Forelimb muscle (tissue), 1 donor: ENCODE data around the gene BMPR2. TPM values are rescaled to one million over a fixed set of nuclear protein-coding genes. Genes with fewer than 3 reads are reported as not detected.
"Not testable (repeated sequence)": the region's sequence is repeated elsewhere in the genome, so short reads cannot be mapped to it uniquely, and the experiment has no call there.

ENCODE experiments used
- DNase-seq: peaks from one replicate; pipeline ENCODE4 v3.0.0-alpha.2; 2013; ENCODE audit warnings: low read depth
- polyA plus RNA-seq: library from polyadenylated mRNA; unstranded; fragments of 120-200 nt; gene quantifications from one replicate; pipeline ENCODE4 v1.2.1, GENCODE V29; 2013; ENCODE audit not compliant: insufficient read length

BMPR2 gene
- polyA plus RNA-seq, 1 donor, result 30.6 TPM

- DNase-seq, result no peak
These were observed 6.6 kb downstream of the BMPR2 start for GRCh38 chr2:202382684-202383083.

GRCh38 chr2:202386495-202386894, 10.4 kb downstream of the BMPR2 start:
- not testable (repeated sequence) for DNase-seq

GRCh38 chr2:202387608-202388342, 11.6 kb downstream of the BMPR2 start:
- DNase-seq, result no peak

- no peak for DNase-seq
These were observed 24.8 kb downstream of the BMPR2 start for GRCh38 chr2:202400941-202401340.

DNA sequence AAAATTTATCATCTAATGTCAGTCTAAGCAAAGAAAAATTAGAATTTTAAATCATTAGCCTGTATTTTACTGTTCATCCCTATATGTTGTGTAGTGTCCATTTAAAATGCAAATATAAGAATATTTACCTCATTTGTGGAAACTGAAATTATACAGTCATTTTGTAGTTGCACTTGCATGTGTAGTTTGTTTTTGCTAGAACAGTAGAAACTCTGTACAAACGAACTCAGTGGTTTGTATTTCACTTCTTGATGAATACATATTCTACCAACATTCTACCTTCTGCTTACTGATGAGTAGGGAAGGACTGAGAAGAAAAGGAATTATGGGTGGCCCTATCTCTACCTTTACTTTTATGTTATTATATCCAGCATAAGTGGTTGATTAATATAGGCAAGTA, 29.7 kb downstream of the BMPR2 start:
- no peak for DNase-seq

GRCh38 chr2:202406445-202406978, 30.4 kb downstream of the BMPR2 start:
- DNase-seq, result no peak

- DNase-seq, result no peak
These were observed 32.5 kb downstream of the BMPR2 start for GRCh38 chr2:202408546-202409140.

DNA sequence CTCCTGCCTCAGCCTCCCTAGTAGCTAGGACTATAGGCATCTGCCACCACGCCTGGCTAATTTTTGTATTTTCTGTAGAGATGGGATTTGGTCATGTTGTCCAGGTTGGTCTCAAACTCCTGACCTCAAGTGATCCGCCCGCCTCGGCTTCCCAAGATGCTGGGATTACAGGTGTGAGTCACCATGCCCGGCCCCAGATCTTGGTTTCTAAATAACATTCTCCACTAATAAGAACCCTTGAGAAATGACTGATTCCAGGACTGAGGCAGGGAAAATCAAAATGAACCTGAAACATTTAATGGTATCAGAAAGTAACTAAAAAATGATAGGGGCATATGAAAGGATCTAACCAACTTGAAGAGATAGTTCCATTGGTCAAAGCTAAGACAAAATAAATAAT, 34.0 kb downstream of the BMPR2 start:
- DNase-seq, result no peak

DNA sequence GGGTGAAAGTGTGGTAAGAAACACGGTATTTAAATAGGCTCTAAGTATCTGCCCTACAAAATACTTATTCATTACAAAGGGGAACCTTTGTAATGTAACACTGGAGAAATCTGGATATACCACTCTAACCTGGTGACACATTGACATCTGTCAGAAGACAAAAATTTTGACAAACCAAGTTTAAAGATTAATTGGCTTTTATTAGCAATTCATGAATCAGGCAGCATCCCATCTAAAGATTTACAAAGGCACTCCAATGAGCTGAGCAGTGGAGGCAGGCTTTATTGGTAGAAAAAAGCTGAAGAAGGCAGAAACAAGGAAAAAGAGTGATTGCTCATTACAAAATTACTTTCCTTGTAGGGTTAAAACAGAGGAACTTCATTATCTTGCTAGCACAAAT, 35.0 kb downstream of the BMPR2 start:
- no peak for DNase-seq

DNA sequence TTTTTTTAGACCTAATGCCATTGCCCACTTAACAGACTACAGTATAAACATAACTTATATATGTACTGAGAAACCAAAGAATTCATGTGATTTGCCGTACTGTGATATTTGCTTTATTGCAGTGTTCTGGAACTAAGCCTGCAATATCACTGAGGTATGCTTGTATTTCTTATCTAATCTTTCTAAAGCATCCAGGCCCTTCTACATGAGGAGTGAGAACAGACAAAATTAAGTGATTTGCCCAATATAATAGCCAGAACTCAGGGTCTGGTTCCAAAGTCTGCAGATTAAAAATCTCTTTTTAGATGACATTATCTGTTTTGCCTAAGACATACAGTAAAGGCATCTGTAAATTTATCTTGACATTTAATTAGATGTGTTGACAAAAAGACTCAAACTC, 41.9 kb downstream of the BMPR2 start:
- DNase-seq, result no peak

DNA sequence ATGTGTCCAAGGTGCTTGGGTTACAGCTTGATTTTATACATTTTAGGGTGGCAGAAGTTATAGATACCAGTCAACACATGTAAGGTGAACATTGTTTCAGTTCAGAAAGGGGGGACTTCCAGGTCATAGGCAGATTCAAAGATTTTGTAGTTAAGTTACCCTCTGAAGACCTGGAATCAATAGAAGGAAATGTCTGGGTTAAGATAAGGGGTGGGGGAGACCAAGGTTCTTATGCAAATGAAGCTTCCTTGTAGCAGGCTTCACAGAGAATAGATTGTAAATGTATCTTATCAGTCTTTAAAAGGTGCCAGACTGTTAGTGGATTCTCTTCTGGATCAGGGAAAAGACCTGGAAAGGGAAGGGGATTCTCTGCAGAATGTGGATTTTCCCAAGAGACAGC, 42.4 kb downstream of the BMPR2 start:
- no peak for DNase-seq

GRCh38 chr2:202423139-202423538, 47.0 kb downstream of the BMPR2 start:
- DNase-seq, result no peak

DNA sequence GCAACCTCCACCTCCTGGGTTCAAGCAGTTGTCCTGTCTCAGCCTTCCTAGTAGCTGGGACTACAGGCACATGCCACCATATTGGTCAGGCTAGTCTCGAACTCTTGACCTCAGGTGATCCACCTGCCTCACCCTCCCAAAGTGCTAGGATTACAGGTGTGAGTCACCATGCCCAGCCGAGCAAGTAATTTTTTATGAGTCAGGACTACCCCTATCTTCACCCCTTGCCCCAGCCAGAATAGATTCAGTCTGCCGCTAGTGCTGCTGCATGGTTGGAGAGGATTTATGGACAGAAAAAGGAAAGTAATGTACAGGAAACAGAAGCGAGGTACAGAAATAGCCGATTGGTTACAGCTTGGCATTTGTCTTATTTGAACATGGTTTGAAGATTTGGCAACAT, 48.9 kb downstream of the BMPR2 start:
- no peak for DNase-seq

DNA sequence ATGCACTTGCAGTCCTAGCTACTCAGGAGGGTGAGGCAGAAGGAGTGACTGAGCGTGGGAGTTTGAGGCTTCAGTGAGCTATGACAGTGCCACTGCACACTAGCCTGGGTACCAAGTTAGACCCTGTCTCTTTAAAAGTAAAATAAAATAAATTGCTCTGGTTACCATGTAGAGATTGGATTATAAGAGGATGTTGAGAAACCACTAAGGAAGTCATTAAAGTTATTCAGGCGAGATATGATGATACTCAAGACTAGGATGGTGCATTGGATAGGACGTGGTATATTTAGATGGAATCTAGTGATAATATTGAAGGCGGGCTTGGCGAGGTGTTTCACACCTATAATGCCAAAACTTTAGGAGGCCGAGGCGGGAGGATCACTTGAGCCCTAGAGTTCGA, 50.6 kb downstream of the BMPR2 start:
- DNase-seq, result no peak

DNA sequence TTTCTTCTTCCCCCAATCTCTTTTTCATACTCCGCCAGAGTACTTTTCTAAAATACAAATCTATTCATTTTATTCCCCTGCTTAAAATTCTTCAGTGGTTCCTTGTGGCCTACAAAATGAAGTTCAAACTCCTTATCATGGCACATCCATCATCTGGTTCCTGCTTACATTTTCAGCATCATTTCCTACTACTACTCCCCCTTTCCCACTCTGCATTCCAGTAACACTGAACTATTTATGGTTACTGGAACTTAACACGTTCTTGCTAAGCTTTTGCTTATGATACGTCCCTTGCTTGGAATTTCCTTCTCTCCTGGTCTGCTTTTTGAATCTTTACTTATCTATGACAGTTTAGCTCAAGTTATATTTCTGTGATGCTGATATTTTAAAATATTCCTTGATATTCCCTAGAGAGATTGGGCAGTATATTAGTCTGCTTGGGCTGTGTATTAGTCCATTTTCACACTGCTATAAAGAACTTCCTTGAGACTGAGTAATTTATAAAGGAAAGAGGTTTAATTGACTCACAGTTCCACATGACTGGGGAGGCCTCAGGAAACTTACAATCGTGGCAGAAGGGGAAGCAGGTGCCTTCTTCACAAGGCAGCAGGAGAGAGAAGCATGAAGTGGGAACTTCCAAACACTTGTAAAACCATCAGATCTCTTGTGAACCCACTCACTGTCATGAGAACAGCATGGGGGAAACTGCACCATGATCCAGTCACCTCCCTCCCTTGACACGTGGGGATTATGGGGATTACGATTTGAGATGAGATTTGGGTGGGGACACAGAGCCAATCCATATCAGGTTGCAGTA, 53.2 kb downstream of the BMPR2 start:
- no peak for DNase-seq

DNA sequence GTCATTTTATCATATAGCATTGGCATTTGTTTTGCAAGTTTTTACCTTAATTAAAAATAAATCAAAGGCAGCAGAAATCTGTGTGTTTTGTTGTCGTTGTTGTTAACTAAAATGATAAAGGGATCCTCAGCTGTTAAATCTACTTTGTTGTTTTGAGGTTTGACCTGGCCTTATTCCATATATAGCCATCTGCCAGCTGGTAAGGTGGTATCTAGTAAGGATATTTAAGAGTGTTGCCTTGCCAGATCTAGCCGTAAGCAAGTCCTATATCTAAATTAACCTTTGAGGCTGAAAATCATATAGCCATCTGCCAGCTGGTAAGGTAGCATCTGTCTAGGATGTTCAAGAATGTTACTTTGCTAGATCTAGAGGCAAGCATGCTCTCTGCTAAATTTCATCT, 56.6 kb downstream of the BMPR2 start:
- no peak for DNase-seq

DNA sequence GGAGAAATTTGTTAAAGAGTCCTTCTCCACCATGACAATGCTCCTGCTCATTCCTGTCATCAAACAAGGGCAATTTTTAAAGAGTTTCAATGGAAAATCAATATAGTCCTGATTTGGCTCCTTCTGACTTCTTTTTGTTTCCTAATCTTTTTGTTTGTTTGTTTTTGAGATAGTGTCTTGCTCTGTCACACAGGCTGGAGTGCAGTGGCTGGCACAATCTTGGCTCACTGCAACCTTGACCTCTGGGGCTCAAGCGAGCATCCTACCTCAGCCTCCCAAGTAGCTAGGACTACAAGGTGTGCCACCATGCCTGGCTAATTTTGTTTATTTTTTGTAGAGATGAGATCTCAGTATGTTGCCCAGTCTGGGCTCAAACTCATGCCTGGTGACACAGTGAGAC, 58.3 kb downstream of the BMPR2 start:
- no peak for DNase-seq

GRCh38 chr2:202436626-202437025, 60.5 kb downstream of the BMPR2 start:
- DNase-seq, result peak; percentile 43

DNA sequence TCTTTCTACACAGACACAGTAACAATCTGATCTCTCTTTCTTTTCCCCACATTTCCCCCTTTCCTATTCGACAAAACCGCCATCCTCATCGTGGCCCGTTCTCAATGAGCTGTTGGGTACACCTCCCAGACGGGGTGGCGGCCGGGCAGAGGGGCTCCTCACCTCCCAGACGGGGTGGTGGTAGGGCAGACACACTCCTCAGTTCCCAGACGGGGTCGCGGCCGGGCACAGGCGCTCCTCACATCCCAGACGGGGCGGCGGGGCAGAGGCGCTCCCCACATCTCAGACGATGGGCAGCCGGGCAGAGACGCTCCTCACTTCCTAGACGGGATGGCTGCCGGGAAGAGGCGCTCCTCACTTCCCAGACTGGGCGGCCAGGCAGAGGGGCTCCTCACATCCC, 64.0 kb downstream of the BMPR2 start:
- DNase-seq, result not testable (repeated sequence)

DNA sequence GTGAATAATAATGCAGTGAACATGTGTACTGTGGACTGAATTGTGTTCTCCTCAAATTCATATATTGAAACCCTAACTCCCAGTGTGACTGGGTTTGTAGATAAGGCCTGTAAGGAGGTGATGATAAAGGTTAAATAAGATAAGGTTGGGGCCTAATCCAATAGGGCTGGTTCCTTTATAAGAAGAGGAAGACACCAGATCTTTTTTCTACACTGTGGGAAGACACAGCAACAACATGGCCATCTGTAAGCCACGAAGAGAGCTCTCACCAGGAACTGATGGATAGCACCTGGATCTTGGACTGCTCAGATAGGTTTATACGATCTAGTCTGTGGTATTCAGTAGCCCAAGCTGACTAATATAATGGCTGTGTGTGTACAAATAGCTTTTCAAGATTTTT, 66.8 kb downstream of the BMPR2 start:
- DNase-seq, result no peak

- DNase-seq, result no peak
These were observed 67.9 kb downstream of the BMPR2 start for GRCh38 chr2:202444000-202444399.

DNA sequence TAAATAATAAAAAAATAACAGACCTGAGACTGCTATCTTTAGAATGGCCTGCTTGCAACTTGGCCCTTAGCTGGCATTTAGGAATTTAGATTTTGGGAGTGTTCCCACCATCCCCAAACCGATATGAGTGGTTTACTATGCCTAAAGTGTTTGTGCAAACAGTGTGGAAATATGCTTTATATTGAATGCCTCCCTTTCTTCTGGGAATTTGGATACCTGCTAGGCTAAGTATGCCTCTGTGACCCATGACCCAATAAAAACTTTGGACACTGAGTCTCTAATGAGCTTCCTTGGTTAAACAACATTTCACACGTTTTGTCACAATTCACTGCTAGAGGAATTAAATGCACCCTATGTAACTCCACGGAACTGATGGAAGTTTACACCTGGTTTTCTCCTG, 73.2 kb downstream of the BMPR2 start:
- no peak for DNase-seq

GRCh38 chr2:202450785-202451184, 74.7 kb downstream of the BMPR2 start:
- DNase-seq, result no peak
